HUES64 (cell line): ENCODE measurements around the gene EED.

Source experiments
- H3K27ac ChIP-seq: 2 replicates; pipeline ENCODE4 v1.7.0; 2013; ENCODE audit warnings: low read depth, low read length, inconsistent platforms
- H3K27me3 ChIP-seq: 2 replicates; pipeline ENCODE4 v1.6.1; 2013; ENCODE audit warnings: mild to moderate bottlenecking, low read length; ENCODE audit not compliant: insufficient read depth
- H3K36me3 ChIP-seq: 2 replicates; pipeline ENCODE4 v1.6.1; 2013; ENCODE audit warnings: mild to moderate bottlenecking, low read length; ENCODE audit not compliant: insufficient read depth
- H3K4me1 ChIP-seq: 2 replicates; pipeline ENCODE4 v1.6.1; 2013; ENCODE audit warnings: mild to moderate bottlenecking, low read length, moderate library complexity; ENCODE audit not compliant: insufficient read depth
- H3K4me3 ChIP-seq: 2 replicates; pipeline ENCODE4 v1.5.1; 2013; ENCODE audit warnings: mild to moderate bottlenecking, low read length, moderate library complexity
- H3K9ac ChIP-seq: 2 replicates; pipeline ENCODE4 v1.6.1; 2013; ENCODE audit warnings: mild to moderate bottlenecking, low read depth, low read length
- H3K9me3 ChIP-seq: 2 replicates; pipeline ENCODE4 v1.6.1; 2013; ENCODE audit warnings: low read depth, low read length; ENCODE audit not compliant: insufficient read depth
- WGBS: fragments of 150-250, 120-280 bp; methylation state at CpG from one replicate; pipeline ENCODE4 v1.1.7; 2013; ENCODE audit warnings: missing lambda C conversion rate; 5-methylcytosine and 5-hydroxymethylcytosine counted together

EED gene

DNA sequence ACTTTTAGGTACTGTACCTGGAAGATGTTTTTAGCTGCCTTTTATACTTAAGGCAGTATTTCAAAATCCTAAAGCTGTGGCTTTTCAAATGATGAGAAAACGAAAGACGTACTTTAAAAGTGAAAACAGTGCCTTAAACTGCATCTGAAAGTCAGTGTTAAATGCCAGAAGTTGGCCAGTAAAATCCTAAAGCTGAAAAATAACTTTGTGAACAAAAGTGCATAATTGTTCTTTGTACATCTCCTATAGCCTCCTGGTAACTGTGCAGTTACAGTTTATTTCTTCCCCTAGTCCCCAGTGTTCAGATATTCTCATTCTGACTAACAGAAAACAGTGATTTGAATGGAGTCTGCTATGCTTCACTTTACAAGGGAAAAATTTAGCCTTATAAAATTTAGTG is 6.8 kb downstream of the EED start:
- WGBS, result 96% methylated on average over 2 of the region's 2 CpGs
- no peak overlapping the region for H3K9ac ChIP-seq
- H3K36me3 ChIP-seq, result peaks cover 11% of the 10 kb centered on the region
- H3K9me3 ChIP-seq, result no peaks in the 10 kb centered on the region
- peaks cover 34% of the 10 kb centered on the region for H3K4me1 ChIP-seq
- H3K27ac ChIP-seq, result no peak overlapping the region
- H3K27me3 ChIP-seq, result no peaks in the 10 kb centered on the region; the same call in 1 of the 2 replicates
- no peak overlapping the region for H3K4me3 ChIP-seq

DNA sequence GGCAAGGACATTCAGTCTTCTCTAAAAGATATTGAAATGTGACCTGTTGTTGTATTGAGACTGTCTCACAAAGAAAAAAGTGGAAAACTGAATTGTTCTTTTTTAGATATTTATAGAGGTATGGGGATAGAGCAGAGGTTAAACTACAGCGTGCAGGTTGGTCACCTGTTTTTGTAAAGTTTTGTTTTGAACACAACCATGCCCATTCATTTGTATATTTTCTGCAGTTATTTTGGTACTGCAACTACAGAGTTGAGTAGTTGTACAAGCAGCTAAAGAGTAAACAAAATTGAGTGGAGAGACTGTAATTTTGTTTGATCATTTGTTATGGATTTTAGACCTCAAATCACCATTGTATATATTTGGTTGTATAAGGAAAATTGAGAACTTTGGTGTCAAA is 11.3 kb downstream of the EED start:
- Histone ChIP-seq H3K9ac (no peak overlapping the region), H3K9me3 (no peaks in the 10 kb centered on the region), H3K4me3 (no peak overlapping the region), H3K4me1 (no peaks in the 10 kb centered on the region), H3K36me3 (peaks cover 32% of the 10 kb centered on the region), H3K27ac (no peak overlapping the region), H3K27me3 (no peaks in the 10 kb centered on the region)
- 91% methylated on average over 1 of the region's 1 CpG for WGBS

DNA sequence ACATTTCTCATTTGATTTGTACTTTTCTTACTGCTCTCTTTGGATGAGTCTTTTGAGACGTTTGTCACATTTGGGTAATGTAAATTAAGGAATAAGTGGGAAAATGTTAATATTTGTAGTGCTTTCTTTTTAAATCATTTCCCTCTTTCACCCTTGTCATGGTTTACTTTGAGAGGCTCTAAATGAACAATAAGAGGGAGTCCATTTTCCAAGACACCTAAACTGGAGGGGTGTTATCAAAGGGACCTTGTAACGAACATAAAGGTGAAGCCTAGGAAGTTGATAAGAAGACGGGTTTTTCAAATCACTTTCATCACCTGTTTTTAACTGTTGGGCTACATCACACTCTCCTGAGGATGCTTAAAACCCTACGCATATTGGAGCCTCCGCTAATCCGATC is 12.1 kb downstream of the EED start:
- no peak overlapping the region for H3K4me3 ChIP-seq
- peaks cover 31% of the 10 kb centered on the region for H3K36me3 ChIP-seq
- H3K4me1 ChIP-seq, result no peaks in the 10 kb centered on the region; the same call in 1 of the 2 replicates
- no peak overlapping the region for H3K9ac ChIP-seq
- no peaks in the 10 kb centered on the region for H3K9me3 ChIP-seq
- H3K27me3 ChIP-seq, result no peaks in the 10 kb centered on the region
- WGBS, result 65% methylated on average over 6 of the region's 6 CpGs
- H3K27ac ChIP-seq, result no peak overlapping the region

DNA sequence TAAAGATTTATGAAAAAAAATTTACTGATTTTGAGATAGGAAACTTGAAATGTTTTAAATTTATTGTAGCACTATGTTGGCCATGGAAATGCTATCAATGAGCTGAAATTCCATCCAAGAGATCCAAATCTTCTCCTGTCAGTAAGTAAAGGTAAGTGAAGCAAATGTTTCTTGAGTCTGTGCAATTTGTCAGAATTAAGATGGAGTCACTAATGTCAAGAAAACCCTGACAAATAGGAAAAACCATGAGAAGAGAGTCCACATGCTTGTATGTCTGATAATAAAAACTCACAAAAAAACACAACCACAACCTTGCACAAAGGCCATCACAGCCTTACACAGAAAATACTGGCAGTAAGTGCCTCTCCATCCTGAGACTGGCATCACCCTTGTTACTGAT is 12.9 kb downstream of the EED start:
- Histone ChIP-seq H3K9ac (no peak overlapping the region), H3K27me3 (no peaks in the 10 kb centered on the region), H3K27ac (no peak overlapping the region), H3K36me3 (peaks cover 34% of the 10 kb centered on the region), H3K4me1 (no peaks in the 10 kb centered on the region; the same call in 1 of the 2 replicates), H3K9me3 (no peaks in the 10 kb centered on the region), H3K4me3 (no peak overlapping the region)

DNA sequence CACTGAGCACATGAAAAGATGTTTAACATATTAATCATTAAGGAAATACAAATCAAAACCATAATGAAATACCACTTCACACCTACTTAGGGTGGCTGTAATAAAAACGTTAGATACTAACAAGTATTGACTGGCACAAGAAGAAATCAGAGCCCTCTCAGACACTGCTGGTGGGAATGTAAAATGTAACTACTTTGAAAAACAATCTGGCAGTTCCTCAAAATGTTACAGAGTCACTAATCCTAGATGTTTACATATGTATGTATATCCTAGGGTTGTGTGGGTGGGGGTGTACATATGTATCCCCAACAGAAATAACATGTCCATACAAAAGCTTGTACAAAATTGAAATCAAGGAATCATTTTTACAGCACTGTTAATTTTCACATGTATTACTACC is 15.2 kb downstream of the EED start:
- Histone ChIP-seq H3K4me1 (no peaks in the 10 kb centered on the region; the same call in 1 of the 2 replicates), H3K36me3 (peaks cover 54% of the 10 kb centered on the region)
- WGBS, result no CpG with 5 or more reads among the region's 1 CpG

DNA sequence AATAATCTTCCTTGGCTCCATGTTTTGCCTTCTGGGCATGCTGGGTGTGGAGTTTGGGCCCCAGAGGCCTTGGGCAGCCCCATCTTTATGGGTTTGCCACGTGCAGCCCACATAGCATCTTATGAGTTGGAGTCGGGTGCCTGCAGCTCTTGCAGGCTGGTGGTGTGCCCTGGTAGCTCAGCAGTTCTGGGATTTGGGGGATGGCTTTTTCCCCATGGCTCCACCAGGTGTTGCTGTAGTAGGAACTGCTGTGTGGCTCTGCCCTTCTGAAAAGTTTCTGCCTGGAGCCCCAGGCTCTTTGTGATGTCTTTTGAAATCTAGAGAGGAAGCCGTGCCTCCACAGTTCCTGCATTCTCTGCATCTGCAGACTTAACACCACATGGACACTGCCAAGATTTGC is 16.8 kb downstream of the EED start:
- no peak overlapping the region for H3K4me3 ChIP-seq
- WGBS, result 87% methylated on average over 3 of the region's 3 CpGs
- peaks cover 3% of the 10 kb centered on the region; the same call in 1 of the 2 replicates for H3K4me1 ChIP-seq
- H3K27ac ChIP-seq, result no peak overlapping the region
- H3K9me3 ChIP-seq, result no peaks in the 10 kb centered on the region
- H3K9ac ChIP-seq, result no peak overlapping the region
- H3K36me3 ChIP-seq, result peaks cover 63% of the 10 kb centered on the region
- no peaks in the 10 kb centered on the region for H3K27me3 ChIP-seq

More for the DNA sequence above, 15.2 kb downstream of the EED start:
- Histone ChIP-seq H3K27ac (no peak overlapping the region), H3K9ac (no peak overlapping the region), H3K27me3 (no peaks in the 10 kb centered on the region), H3K4me3 (no peak overlapping the region), H3K9me3 (no peaks in the 10 kb centered on the region)

DNA sequence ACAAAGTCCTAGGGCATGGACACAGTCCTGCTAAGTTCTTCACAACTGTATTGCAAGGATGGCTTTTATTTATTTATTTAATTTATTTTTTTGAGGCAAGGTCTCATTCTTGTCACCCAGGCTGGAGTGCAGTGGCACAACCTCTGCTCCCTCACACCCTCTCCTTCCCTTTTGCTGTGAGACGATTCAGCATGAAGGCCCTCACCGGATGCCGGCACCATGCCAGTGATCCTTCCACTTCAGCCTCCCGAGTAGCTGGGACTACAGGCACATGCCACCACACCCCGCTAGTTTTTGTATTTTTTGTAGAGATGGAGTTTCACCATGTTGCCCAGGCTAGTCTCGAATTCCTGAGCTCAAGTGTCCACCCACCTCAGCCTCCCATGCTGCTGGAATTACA is 17.8 kb downstream of the EED start:
- peaks cover 58% of the 10 kb centered on the region for H3K36me3 ChIP-seq
- no peak overlapping the region for H3K27ac ChIP-seq
- WGBS, result 96% methylated on average over 6 of the region's 6 CpGs
- H3K9me3 ChIP-seq, result no peaks in the 10 kb centered on the region
- peaks cover 3% of the 10 kb centered on the region; the same call in 1 of the 2 replicates for H3K4me1 ChIP-seq
- no peaks in the 10 kb centered on the region for H3K27me3 ChIP-seq
- no peak overlapping the region for H3K9ac ChIP-seq
- H3K4me3 ChIP-seq, result no peak overlapping the region

DNA sequence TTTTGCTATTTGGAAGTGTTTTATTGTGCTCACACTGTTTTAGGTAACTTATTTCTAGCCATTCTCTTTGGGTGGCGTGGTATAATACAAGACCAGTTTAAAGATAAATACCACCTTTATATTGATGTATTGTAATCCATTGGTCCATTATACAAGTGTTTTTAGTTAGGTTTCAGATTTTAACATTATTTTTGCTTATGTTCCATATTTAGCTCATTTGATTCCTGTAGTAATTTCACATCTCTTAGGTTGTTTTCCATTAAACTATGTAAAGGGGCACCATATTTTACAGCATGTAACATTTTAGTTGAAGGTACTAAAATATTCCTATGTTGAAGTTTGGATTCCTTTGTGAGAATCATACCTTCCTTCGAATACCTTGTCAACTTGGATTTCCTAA is 20.1 kb downstream of the EED start:
- Histone ChIP-seq H3K9me3 (no peaks in the 10 kb centered on the region), H3K27ac (no peak overlapping the region), H3K9ac (no peak overlapping the region), H3K36me3 (peaks cover 70% of the 10 kb centered on the region), H3K4me3 (no peak overlapping the region), H3K27me3 (no peaks in the 10 kb centered on the region), H3K4me1 (peaks cover 3% of the 10 kb centered on the region; the same call in 1 of the 2 replicates)
- 95% methylated on average over 1 of the region's 2 CpGs for WGBS

DNA sequence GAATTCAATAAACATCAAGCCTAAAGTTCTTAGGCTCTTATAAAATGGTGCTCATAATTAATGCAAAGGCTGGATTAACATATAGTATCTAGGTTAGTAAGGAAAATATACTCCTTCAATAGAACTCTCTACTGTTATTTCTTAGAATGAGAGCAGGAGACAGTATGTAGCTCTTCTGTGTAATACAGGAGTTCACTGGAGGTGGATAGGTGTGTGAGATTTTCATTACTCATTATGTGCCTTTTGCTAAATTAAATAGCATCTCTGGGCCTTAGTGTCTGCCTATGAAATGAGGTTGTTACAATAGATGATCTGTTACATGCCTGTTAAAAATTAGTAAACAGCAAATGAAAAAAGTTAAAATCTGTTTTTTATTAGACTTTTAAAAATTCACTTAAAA is 20.6 kb downstream of the EED start:
- Histone ChIP-seq H3K27ac (no peak overlapping the region), H3K36me3 (peaks cover 74% of the 10 kb centered on the region), H3K27me3 (no peaks in the 10 kb centered on the region), H3K4me1 (peaks cover 3% of the 10 kb centered on the region; the same call in 1 of the 2 replicates), H3K4me3 (no peak overlapping the region), H3K9ac (no peak overlapping the region), H3K9me3 (no peaks in the 10 kb centered on the region)

DNA sequence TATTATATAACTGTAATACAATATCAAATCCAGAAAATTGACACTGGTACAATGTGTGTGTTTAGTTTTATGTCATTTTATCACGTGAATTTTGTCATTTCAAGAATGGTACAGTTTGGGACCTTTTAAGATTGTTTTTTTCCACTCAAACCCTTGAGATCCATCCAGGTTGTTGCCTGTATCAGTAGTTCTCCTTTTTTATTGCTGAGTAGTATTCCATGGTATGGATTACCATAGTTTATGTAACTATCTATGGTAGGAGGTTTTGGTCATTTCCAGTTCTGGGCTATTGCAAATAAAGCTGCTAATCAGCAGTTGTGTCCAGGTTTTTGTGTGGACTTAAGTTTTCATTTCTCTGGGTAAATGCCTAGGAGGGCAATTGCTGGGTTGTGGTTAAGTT is 25.1 kb downstream of the EED start:
- Histone ChIP-seq H3K9ac (no peak overlapping the region), H3K27ac (no peak overlapping the region), H3K9me3 (no peaks in the 10 kb centered on the region), H3K27me3 (no peaks in the 10 kb centered on the region), H3K36me3 (peaks cover 54% of the 10 kb centered on the region), H3K4me3 (no peak overlapping the region), H3K4me1 (peaks cover 3% of the 10 kb centered on the region; the same call in 1 of the 2 replicates)
- WGBS, result 100% methylated on average over 1 of the region's 1 CpG

DNA sequence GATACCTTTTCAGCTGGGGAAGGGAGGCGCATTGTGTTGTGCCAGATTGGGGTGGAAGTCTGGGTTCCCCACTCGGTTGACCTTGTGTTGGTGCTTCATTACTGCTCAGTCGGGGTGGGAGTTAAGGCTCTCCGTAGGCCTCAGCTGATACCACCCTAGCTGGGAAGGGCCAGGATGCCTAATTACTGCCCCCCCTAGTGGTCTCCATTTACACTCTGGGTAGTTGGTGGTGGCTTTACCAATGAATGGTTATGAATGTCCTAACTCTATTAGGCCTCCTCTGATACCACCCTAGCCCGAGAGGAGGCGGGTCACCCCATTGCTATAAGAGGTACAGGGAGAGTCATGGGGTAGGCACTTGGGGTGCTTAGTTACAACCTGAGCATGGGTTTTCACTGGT is 29.9 kb downstream of the EED start:
- Histone ChIP-seq H3K4me1 (no peaks in the 10 kb centered on the region; the same call in 1 of the 2 replicates), H3K9me3 (no peaks in the 10 kb centered on the region), H3K27ac (no peak overlapping the region), H3K36me3 (peaks cover 51% of the 10 kb centered on the region), H3K4me3 (no peak overlapping the region), H3K9ac (no peak overlapping the region), H3K27me3 (no peaks in the 10 kb centered on the region)
- WGBS, result 76% methylated on average over 6 of the region's 6 CpGs

DNA sequence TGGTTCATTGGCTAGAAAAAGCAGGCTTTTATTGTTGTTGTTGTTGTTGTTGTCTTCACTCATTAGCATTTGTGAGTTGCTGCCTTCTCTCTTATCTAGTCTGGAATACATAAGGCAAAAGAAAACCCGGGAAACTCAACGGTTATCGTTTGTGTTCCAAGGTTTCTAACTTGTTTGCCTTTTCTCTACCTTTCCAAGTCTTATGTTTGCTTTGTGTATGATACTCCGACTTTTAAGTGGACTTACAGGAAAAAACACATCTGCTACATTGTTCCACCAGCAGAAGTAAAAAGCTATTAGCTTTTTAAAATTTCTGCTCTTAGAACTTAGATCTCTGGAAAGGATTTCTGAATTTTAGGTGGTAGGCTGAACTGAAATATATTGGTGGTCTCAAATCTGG is 30.4 kb downstream of the EED start:
- H3K9me3 ChIP-seq, result no peaks in the 10 kb centered on the region
- H3K27me3 ChIP-seq, result no peaks in the 10 kb centered on the region
- no peak overlapping the region for H3K4me3 ChIP-seq
- peaks cover 46% of the 10 kb centered on the region for H3K36me3 ChIP-seq
- no peaks in the 10 kb centered on the region; the same call in 1 of the 2 replicates for H3K4me1 ChIP-seq
- 89% methylated on average over 4 of the region's 4 CpGs for WGBS
- H3K9ac ChIP-seq, result no peak overlapping the region
- no peak overlapping the region for H3K27ac ChIP-seq
